ENCODE measurements around the gene A1CF.
"Not testable (repeated sequence)": the region's sequence is repeated elsewhere in the genome, so short reads cannot be mapped to it uniquely, and the experiment has no call there.

Gene A1CF

DNA sequence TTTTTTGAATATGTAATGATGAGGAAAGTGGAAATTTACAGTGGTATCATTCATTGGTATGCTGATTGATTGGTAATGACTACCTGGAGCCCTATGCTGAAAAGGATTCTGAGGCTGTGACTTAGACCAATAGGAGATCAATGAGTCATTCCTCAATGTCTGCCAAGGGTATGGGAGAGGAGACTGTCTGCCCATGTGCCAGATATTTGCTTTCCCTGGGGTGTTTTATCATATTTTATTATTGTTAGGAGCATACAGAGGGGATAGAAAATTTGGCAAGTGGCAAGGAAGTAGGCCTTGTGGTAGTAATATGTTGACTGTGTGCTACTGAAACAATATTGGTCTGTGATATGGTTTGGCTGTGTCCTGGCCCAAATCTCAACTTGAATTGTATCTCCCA lies 90.9 kb downstream of the A1CF start:
- H2AFZ ChIP-seq (ENCODE audit: low read depth, low read length): no peak overlapping the region

GRCh38 chr10:50788951-50789945 lies 96.2 kb downstream of the A1CF start:
- Histone ChIP-seq H3K79me2 (ENCODE audit: low read length) (no peaks in the 10 kb centered on the region), H3K27me3 (ENCODE audit: low read depth, low read length) (no peaks in the 10 kb centered on the region), H3K36me3 (replicated peaks; ENCODE audit: low read depth, low read length) (no peaks in the 10 kb centered on the region), H3K9me3 (ENCODE audit: insufficient read depth, low read length) (no peaks in the 10 kb centered on the region), H3K4me3 (ENCODE audit: low read length) (no peak overlapping the region), H4K20me1 (ENCODE audit: insufficient read depth, low read length) (no peaks in the 10 kb centered on the region), H3K27ac (ENCODE audit: low read length) (no peak overlapping the region), H3K9ac (ENCODE audit: low read length) (no peak overlapping the region), H2AFZ (ENCODE audit: low read depth, low read length) (no peak overlapping the region), H3K4me2 (ENCODE audit: low read length) (no peak overlapping the region), H3K4me1 (ENCODE audit: low read length) (no peaks in the 10 kb centered on the region)
- TF ChIP-seq EZH2phosphoT487 (IDR thresholded peaks at IDR 0.05; ENCODE audit: low read depth): no peak
- TF ChIP-seq, protein P1, sequence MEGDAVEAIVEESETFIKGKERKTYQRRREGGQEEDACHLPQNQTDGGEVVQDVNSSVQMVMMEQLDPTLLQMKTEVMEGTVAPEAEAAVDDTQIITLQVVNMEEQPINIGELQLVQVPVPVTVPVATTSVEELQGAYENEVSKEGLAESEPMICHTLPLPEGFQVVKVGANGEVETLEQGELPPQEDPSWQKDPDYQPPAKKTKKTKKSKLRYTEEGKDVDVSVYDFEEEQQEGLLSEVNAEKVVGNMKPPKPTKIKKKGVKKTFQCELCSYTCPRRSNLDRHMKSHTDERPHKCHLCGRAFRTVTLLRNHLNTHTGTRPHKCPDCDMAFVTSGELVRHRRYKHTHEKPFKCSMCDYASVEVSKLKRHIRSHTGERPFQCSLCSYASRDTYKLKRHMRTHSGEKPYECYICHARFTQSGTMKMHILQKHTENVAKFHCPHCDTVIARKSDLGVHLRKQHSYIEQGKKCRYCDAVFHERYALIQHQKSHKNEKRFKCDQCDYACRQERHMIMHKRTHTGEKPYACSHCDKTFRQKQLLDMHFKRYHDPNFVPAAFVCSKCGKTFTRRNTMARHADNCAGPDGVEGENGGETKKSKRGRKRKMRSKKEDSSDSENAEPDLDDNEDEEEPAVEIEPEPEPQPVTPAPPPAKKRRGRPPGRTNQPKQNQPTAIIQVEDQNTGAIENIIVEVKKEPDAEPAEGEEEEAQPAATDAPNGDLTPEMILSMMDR (IDR thresholded peaks at IDR 0.05; ENCODE audit: low read depth, low read length): peak; percentile 44

More for the DNA sequence above, 90.9 kb downstream of the A1CF start:
- H3K27me3 ChIP-seq (ENCODE audit: low read depth, low read length): no peaks in the 10 kb centered on the region
- no peak overlapping the region for H3K4me2 ChIP-seq (ENCODE audit: low read length)
- no peak overlapping the region for H3K9ac ChIP-seq (ENCODE audit: low read length)
- H4K20me1 ChIP-seq (ENCODE audit: insufficient read depth, low read length): no peaks in the 10 kb centered on the region
- H3K4me1 ChIP-seq (ENCODE audit: low read length): no peaks in the 10 kb centered on the region
- H3K36me3 ChIP-seq (replicated peaks; ENCODE audit: low read depth, low read length): no peaks in the 10 kb centered on the region
- H3K4me3 ChIP-seq (ENCODE audit: low read length): no peak overlapping the region
- H3K79me2 ChIP-seq (ENCODE audit: low read length): no peaks in the 10 kb centered on the region
- no peak for TF ChIP-seq EZH2phosphoT487 (IDR thresholded peaks at IDR 0.05; ENCODE audit: low read depth)
- TF ChIP-seq, protein P1 (IDR thresholded peaks at IDR 0.05; ENCODE audit: low read depth, low read length): no peak
- H3K27ac ChIP-seq (ENCODE audit: low read length): no peak overlapping the region
- no peaks in the 10 kb centered on the region for H3K9me3 ChIP-seq (ENCODE audit: insufficient read depth, low read length)

DNA sequence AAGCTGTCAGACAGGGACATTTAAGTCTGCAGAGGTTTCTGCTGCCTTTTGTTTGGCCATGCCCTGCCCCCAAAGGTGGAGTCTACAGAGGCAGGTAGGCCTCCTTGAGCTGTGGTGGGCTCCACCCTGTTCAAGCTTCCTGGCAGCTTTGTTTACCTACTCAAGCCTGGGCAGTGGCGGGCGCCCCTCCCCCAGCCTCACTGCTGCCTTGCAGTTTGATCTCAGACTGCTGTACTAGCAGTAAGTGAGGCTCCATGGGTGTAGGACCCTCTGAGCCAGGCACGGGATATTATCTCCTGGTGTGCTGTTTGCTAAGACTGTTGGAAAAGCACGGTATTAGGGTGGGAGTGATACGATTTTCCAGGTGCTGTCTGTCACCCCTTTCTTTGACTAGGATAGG lies 97.5 kb downstream of the A1CF start:
- H3K27ac ChIP-seq (ENCODE audit: low read length); H3K9ac ChIP-seq (ENCODE audit: low read length); H3K27me3 ChIP-seq (ENCODE audit: low read depth, low read length); H3K79me2 ChIP-seq (ENCODE audit: low read length); H4K20me1 ChIP-seq (ENCODE audit: insufficient read depth, low read length); H3K4me1 ChIP-seq (ENCODE audit: low read length); H2AFZ ChIP-seq (ENCODE audit: low read depth, low read length); H3K36me3 ChIP-seq (replicated peaks; ENCODE audit: low read depth, low read length); H3K9me3 ChIP-seq (ENCODE audit: insufficient read depth, low read length); H3K4me2 ChIP-seq (ENCODE audit: low read length); H3K4me3 ChIP-seq (ENCODE audit: low read length): not testable (repeated sequence)

DNA sequence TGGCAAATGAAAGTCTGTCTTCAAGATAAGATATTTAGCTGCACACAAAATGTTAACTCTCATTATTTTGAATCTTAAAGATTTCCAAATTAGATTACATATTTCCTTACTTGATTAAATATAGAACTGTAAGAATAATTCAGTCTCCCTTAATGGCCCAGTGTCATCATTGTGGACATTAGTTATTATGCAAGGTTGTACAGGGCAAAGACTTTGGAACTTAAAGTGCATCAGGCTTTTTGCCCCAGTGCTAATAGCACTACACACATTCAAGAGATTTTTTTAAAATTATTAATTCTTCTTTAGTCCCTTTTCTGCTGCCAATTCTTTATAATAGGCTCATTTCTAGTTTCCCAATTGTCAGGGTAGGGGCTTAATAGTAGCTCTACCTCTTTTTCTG lies 103.4 kb downstream of the A1CF start:
- not testable (repeated sequence) for H3K9ac ChIP-seq (ENCODE audit: low read length); H3K4me2 ChIP-seq (ENCODE audit: low read length); H3K27ac ChIP-seq (ENCODE audit: low read length); H3K9me3 ChIP-seq (ENCODE audit: insufficient read depth, low read length); H3K79me2 ChIP-seq (ENCODE audit: low read length); H3K4me1 ChIP-seq (ENCODE audit: low read length); H3K4me3 ChIP-seq (ENCODE audit: low read length); H3K27me3 ChIP-seq (ENCODE audit: low read depth, low read length); H3K36me3 ChIP-seq (replicated peaks; ENCODE audit: low read depth, low read length); H4K20me1 ChIP-seq (ENCODE audit: insufficient read depth, low read length); H2AFZ ChIP-seq (ENCODE audit: low read depth, low read length)

DNA sequence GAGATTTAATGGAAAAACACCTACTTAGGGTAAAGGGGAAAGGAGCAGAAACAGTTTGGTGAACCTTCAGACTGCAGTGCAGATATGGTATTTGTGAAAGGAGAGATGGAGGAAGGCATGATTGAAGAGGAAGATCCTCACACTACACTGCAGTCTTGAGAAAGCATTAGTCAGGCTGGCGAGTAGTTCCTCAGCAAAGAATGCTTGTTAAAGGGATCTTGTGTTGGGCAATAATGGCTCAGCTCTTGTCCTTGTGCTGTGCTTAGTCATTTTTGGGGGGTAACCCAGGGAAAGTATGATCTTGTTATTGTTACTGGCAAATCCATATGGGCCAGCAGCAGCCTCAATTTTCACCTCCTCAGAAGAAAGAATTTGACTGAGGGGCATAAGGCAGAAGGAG lies 105.4 kb downstream of the A1CF start:
- not testable (repeated sequence) for H3K9ac ChIP-seq (ENCODE audit: low read length); H2AFZ ChIP-seq (ENCODE audit: low read depth, low read length); H3K36me3 ChIP-seq (replicated peaks; ENCODE audit: low read depth, low read length); H4K20me1 ChIP-seq (ENCODE audit: insufficient read depth, low read length); H3K27ac ChIP-seq (ENCODE audit: low read length); H3K79me2 ChIP-seq (ENCODE audit: low read length); H3K4me1 ChIP-seq (ENCODE audit: low read length); H3K4me3 ChIP-seq (ENCODE audit: low read length); H3K27me3 ChIP-seq (ENCODE audit: low read depth, low read length); H3K9me3 ChIP-seq (ENCODE audit: insufficient read depth, low read length); H3K4me2 ChIP-seq (ENCODE audit: low read length)

- not testable (repeated sequence) for H3K27ac ChIP-seq (ENCODE audit: low read length); H3K9ac ChIP-seq (ENCODE audit: low read length); H3K27me3 ChIP-seq (ENCODE audit: low read depth, low read length); H3K4me3 ChIP-seq (ENCODE audit: low read length); H3K4me1 ChIP-seq (ENCODE audit: low read length); H2AFZ ChIP-seq (ENCODE audit: low read depth, low read length); H3K79me2 ChIP-seq (ENCODE audit: low read length); H3K9me3 ChIP-seq (ENCODE audit: insufficient read depth, low read length); H4K20me1 ChIP-seq (ENCODE audit: insufficient read depth, low read length); H3K36me3 ChIP-seq (replicated peaks; ENCODE audit: low read depth, low read length); H3K4me2 ChIP-seq (ENCODE audit: low read length)
Measured at GRCh38 chr10:50774868-50775267, 110.6 kb downstream of the A1CF start.

DNA sequence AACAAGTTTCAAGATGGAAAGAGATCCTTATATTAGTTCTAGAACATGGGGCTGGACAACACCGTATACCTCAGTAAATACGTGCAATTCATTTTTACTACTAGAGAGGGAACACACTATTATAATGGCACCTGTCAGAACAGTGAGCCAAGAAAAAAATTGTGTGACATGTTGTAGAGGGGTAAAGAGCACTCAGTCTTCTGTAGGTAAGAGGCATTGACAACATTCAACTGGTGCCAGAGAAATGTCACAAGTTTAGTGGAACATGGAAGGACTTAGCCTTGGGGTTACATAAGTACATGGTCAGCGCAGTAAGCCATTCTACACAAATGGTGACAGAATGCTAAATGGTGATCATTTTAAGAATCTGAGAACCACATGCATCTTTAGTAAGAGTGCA lies 113.4 kb downstream of the A1CF start:
- not testable (repeated sequence) for H3K9me3 ChIP-seq (ENCODE audit: insufficient read depth, low read length); H3K27ac ChIP-seq (ENCODE audit: low read length); H3K4me2 ChIP-seq (ENCODE audit: low read length); H3K4me1 ChIP-seq (ENCODE audit: low read length); H3K4me3 ChIP-seq (ENCODE audit: low read length); H3K9ac ChIP-seq (ENCODE audit: low read length); H3K79me2 ChIP-seq (ENCODE audit: low read length); H4K20me1 ChIP-seq (ENCODE audit: insufficient read depth, low read length); H3K36me3 ChIP-seq (replicated peaks; ENCODE audit: low read depth, low read length); H2AFZ ChIP-seq (ENCODE audit: low read depth, low read length); H3K27me3 ChIP-seq (ENCODE audit: low read depth, low read length)
